HepG2 (cell line): Measurements from ENCODE around the gene CDC6. TPM values are rescaled to one million over a fixed set of nuclear protein-coding genes. Genes with fewer than 3 reads are reported as not detected.

ENCODE experiments used
- BCL6 ChIP-seq: IDR thresholded peaks from 2 replicates; pipeline ENCODE4 v1.6.1; 2016; ENCODE audit warnings: missing genetic modification reagents, missing compliant biosample characterization
- CHD4 ChIP-seq: fragments of 200-600 bp; sonication (generic); IDR thresholded peaks from 2 replicates; pipeline ENCODE4 v1.7.0; 2017; ENCODE audit warnings: mild to moderate bottlenecking, low read length, borderline replicate concordance
- MAFG ChIP-seq: sonication (generic); formaldehyde crosslinking; IDR thresholded peaks from 2 replicates; pipeline ENCODE4 v1.5.1; 2020; ENCODE audit warnings: mild to moderate bottlenecking, missing genetic modification reagents
- NFKB2 ChIP-seq: sonication (generic); formaldehyde crosslinking; IDR thresholded peaks from 2 replicates; pipeline ENCODE4 v1.4.0; 2020; ENCODE audit warnings: missing genetic modification reagents, borderline replicate concordance
- NONO ChIP-seq, 2 experiments: fragments of 450-650 bp in 1 of 2; sonication (generic) in 1 of 2; formaldehyde crosslinking in 1 of 2; IDR thresholded peaks in 1 of 2; conservative IDR thresholded peaks in 1 of 2; 2 replicates each; pipeline versions ENCODE4 v1.6.1 to v1.8.0; 2017 to 2022; ENCODE audit warnings: mild to moderate bottlenecking in 1 of 2, missing genetic modification reagents in 1 of 2, moderate library complexity in 1 of 2
- POGK ChIP-seq: sonication (generic); formaldehyde crosslinking; conservative IDR thresholded peaks from 2 replicates; pipeline ENCODE4 v1.8.0; 2022; ENCODE audit warnings: mild to moderate bottlenecking, moderate library complexity, missing genetic modification reagents
- SRY ChIP-seq: sonication (generic); formaldehyde crosslinking; IDR thresholded peaks from 2 replicates; pipeline ENCODE4 v1.8.0; 2022; ENCODE audit warnings: mild to moderate bottlenecking, missing genetic modification reagents
- ZNF407 ChIP-seq: sonication (generic); formaldehyde crosslinking; IDR thresholded peaks from one replicate; pipeline ENCODE4 v1.5.1; 2020; ENCODE audit warnings: mild to moderate bottlenecking, missing genetic modification reagents; ENCODE audit errors: not compliant biosample characterization
- ZNF446 ChIP-seq: sonication (generic); formaldehyde crosslinking; IDR thresholded peaks from 2 replicates; pipeline ENCODE4 v1.5.0; 2020; ENCODE audit warnings: mild to moderate bottlenecking, missing genetic modification reagents
- ZNF574 ChIP-seq: sonication (generic); formaldehyde crosslinking; IDR thresholded peaks from 2 replicates; pipeline ENCODE4 v1.4.0; 2020; ENCODE audit warnings: missing genetic modification reagents
- ZNF770 ChIP-seq: sonication (generic); formaldehyde crosslinking; IDR thresholded peaks from 2 replicates; pipeline ENCODE4 v1.5.0; 2020; ENCODE audit warnings: mild to moderate bottlenecking, missing genetic modification reagents
- polyA plus RNA-seq, 8 experiments: library from polyadenylated mRNA; depleted of rRNA in 3 of 8; stranded (reverse) in 7 of 8; unstranded in 1 of 8; fragments of >200 nt; fragmentation: Illumina TruSeq in 4 of 8; extraction: Trizol in 4 of 8; gene quantifications; 2 replicates each; pipeline versions ENCODE4 v1.2.1 to v1.2.3, GENCODE V29; 2011 to 2016; ENCODE audit warnings: low read depth in 4 of 8, missing spikeins in 1 of 8, mixed read lengths in 1 of 8; ENCODE audit not compliant: insufficient read depth in 1 of 8
- total RNA-seq, 5 experiments: library from RNA; depleted of rRNA; stranded (reverse); fragments of >200 nt; fragmentation: Illumina TruSeq; extraction: Trizol; gene quantifications; 2 replicates each; pipeline ENCODE4 v1.2.3, GENCODE V29; 2016; ENCODE audit warnings: low read depth in 1 of 5

Gene CDC6
- total and polyA plus RNA-seq, 2 of the 13 experiments (the other 11 are each of a cell fraction or from before 2014, with no cell fraction given): 17.4 to 114 TPM

- no peak for TF ChIP-seq CHD4
- no peak; the same call in 1 of the 2 replicates for TF ChIP-seq BCL6 (CRISPR knock-in tag)
- no peak for TF ChIP-seq NONO (IDR thresholded peaks at IDR 0.05)
- 0 out of 2 replicates have a peak, but pooled peaks have one; percentile 49 for TF ChIP-seq NONO (CRISPR knock-in tag; conservative IDR thresholded peaks at IDR 0.05)
- TF ChIP-seq ZNF407 (CRISPR knock-in tag): no peak
- TF ChIP-seq POGK (CRISPR knock-in tag): peak; percentile 90
- TF ChIP-seq MAFG (CRISPR knock-in tag): no peak
- TF ChIP-seq SRY (CRISPR knock-in tag): peak; percentile 75; the same call in 1 of the 2 replicates
- peak; percentile 32; the same call in 1 of the 2 replicates for TF ChIP-seq ZNF574 (CRISPR knock-in tag)
- TF ChIP-seq ZNF446 (CRISPR knock-in tag): peak; percentile 43; the same call in 1 of the 2 replicates
- peak; percentile 74; the same call in 1 of the 2 replicates for TF ChIP-seq NFKB2 (CRISPR knock-in tag)
- TF ChIP-seq ZNF770 (CRISPR knock-in tag): peak; percentile 43; the same call in 1 of the 2 replicates
Observed at GRCh38 chr17:40316571-40317344, 29.1 kb downstream of the CDC6 start (continued).
